Osteoblast (primary cell): Measurements from ENCODE around the gene PRCC. TPM values are rescaled to one million over a fixed set of nuclear protein-coding genes. Genes with fewer than 3 reads are reported as not detected.

ENCODE experiments used
- DNase-seq: peaks from one replicate; pipeline ENCODE4 v3.0.0; 2011; ENCODE audit warnings: low spot score, mixed read lengths; ENCODE audit not compliant: insufficient read length; ENCODE audit errors: missing footprints
- H2AFZ ChIP-seq: 2 replicates; pipeline ENCODE4 v1.6.0; 2011; ENCODE audit warnings: mild to moderate bottlenecking, low read length
- H3K27ac ChIP-seq: 2 replicates; pipeline ENCODE4 v1.5.1; 2011; ENCODE audit warnings: mild to moderate bottlenecking, low read depth, low read length, moderate library complexity
- H3K27me3 ChIP-seq: 2 replicates; pipeline ENCODE4 v1.6.0; 2012; ENCODE audit warnings: mild to moderate bottlenecking, control low read depth, inconsistent platforms, low read length, moderate library complexity; ENCODE audit not compliant: insufficient read depth
- H3K36me3 ChIP-seq: 2 replicates; pipeline ENCODE4 v1.5.1; 2011; ENCODE audit warnings: mild to moderate bottlenecking, low read length, control low read depth, moderate library complexity; ENCODE audit not compliant: insufficient read depth
- H3K4me1 ChIP-seq: 2 replicates; pipeline ENCODE4 v1.5.1; 2011; ENCODE audit warnings: mild to moderate bottlenecking, low read length, control low read depth, moderate library complexity; ENCODE audit not compliant: insufficient read depth
- H3K4me2 ChIP-seq: 2 replicates; pipeline ENCODE4 v1.6.0; 2011; ENCODE audit warnings: mild to moderate bottlenecking, low read length; ENCODE audit not compliant: insufficient read depth
- H3K4me3 ChIP-seq: fragments of 200-600 bp; sonication (generic); 3 replicates; pipeline ENCODE4 v1.5.1; 2012; ENCODE audit warnings: mild to moderate bottlenecking, low read length, inconsistent platforms; ENCODE audit not compliant: insufficient read depth
- H3K79me2 ChIP-seq: 2 replicates; pipeline ENCODE4 v1.6.0; 2012; ENCODE audit warnings: mild to moderate bottlenecking, low read length, control low read depth, inconsistent platforms; ENCODE audit not compliant: insufficient read depth
- H3K9me3 ChIP-seq: 2 replicates; pipeline ENCODE4 v1.5.1; 2011; ENCODE audit warnings: low read depth, low read length, control low read depth
- H4K20me1 ChIP-seq: 2 replicates; pipeline ENCODE4 v1.6.0; 2012; ENCODE audit warnings: mild to moderate bottlenecking, low read length, control low read depth; ENCODE audit not compliant: insufficient read depth
- CTCF ChIP-seq: IDR thresholded peaks from 2 replicates; pipeline ENCODE4 v1.5.1; 2011; ENCODE audit warnings: mild to moderate bottlenecking, low read depth, low read length, moderate library complexity; ENCODE audit errors: extremely low read depth
- total RNA-seq: library from RNA; depleted of rRNA; stranded (reverse); fragments of >200 nt; gene quantifications from 2 replicates; pipeline ENCODE4 v1.2.3, GENCODE V29; 2012

Gene PRCC
- total RNA-seq, 1 donor, result 22.8 TPM

GRCh38 chr1:156766298-156767100, 836 bp upstream of the PRCC start:
- peak overlapping the region; percentile 94 for H3K4me2 ChIP-seq
- peaks cover 46% of the 10 kb centered on the region for H3K79me2 ChIP-seq
- no peaks in the 10 kb centered on the region for H3K9me3 ChIP-seq
- DNase-seq, result no peak
- TF ChIP-seq CTCF, result no peak
- peak overlapping the region; percentile 88 for H3K27ac ChIP-seq
- peaks cover 7% of the 10 kb centered on the region for H3K36me3 ChIP-seq
- no peaks in the 10 kb centered on the region for H3K27me3 ChIP-seq
- H3K4me3 ChIP-seq, result peak overlapping the region; percentile 82
- peak overlapping the region; percentile 91 for H2AFZ ChIP-seq
- peaks cover 23% of the 10 kb centered on the region for H3K4me1 ChIP-seq
- H4K20me1 ChIP-seq, result peaks cover 18% of the 10 kb centered on the region

DNA sequence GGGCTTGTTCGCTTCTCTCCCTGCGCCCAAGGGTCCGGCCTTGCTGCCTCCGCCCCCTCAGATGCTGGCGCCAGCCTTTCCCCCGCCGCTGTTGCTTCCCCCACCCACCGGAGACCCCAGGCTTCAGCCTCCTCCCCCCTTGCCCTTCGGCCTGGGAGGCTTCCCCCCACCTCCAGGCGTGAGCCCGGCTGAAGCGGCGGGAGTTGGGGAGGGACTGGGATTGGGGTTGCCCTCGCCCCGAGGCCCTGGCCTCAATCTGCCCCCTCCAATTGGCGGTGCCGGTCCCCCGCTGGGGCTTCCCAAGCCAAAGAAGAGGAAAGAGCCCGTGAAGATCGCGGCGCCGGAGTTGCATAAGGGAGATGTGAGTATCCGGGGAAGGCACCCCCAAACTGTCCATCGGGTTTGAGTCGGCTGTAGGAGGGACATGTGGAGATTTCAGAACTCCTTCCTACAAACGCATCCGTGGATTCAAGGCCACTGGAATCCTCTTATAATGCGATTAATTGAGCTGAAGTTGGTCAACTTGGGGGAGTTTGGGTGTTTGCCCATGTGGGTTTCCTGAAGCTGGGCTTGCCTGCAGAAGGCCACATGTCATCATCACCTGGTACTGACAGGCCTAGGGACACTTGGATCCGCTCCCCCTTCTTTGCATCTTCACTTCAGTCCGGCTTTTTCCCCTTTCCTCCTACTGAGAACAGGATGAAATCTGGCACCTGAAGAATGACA, 707 bp downstream of the PRCC start:
- Histone ChIP-seq H3K27me3 (no peaks in the 10 kb centered on the region), H2AFZ (peak overlapping the region; percentile 56), H3K4me3 (peak overlapping the region; percentile 82), H4K20me1 (peaks cover 30% of the 10 kb centered on the region), H3K9me3 (no peaks in the 10 kb centered on the region), H3K79me2 (peaks cover 61% of the 10 kb centered on the region), H3K4me1 (peaks cover 23% of the 10 kb centered on the region), H3K4me2 (peak overlapping the region; percentile 97), H3K27ac (peak overlapping the region; percentile 88), H3K36me3 (peaks cover 7% of the 10 kb centered on the region)
- TF ChIP-seq CTCF, result no peak
- DNase-seq, result no peak

GRCh38 chr1:156768610-156769295, 1.4 kb downstream of the PRCC start:
- peaks cover 23% of the 10 kb centered on the region for H3K4me1 ChIP-seq
- peak overlapping the region; percentile 97 for H3K4me2 ChIP-seq
- H3K27ac ChIP-seq, result peak overlapping the region; percentile 88
- H3K4me3 ChIP-seq, result peak overlapping the region; percentile 82
- H3K79me2 ChIP-seq, result peaks cover 68% of the 10 kb centered on the region
- no peak overlapping the region for H2AFZ ChIP-seq
- H4K20me1 ChIP-seq, result peaks cover 37% of the 10 kb centered on the region
- DNase-seq, result no peak
- no peaks in the 10 kb centered on the region for H3K27me3 ChIP-seq
- no peaks in the 10 kb centered on the region for H3K9me3 ChIP-seq
- peaks cover 7% of the 10 kb centered on the region for H3K36me3 ChIP-seq
- no peak for TF ChIP-seq CTCF

DNA sequence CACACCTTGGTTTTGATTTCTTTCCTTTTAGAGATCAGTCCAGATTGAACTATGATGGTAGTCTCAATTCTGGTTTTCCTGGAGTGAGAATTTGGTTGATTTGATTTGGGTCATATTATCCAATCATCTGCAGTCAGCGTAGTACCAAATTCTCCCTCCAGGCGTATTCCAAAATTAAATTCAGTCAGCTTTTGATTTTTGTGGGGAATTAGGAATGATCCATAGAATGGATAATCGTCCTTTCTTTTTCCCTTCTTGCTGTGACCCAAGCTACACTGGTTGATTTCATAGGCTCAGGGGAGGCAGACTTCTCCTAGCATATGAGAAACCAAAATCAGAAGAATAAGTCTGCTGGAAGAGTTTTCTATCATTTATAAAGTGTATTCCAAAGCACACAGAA, 4.9 kb downstream of the PRCC start:
- Histone ChIP-seq H3K79me2 (peaks cover 90% of the 10 kb centered on the region), H3K36me3 (peaks cover 7% of the 10 kb centered on the region), H3K4me3 (no peak overlapping the region), H3K27me3 (no peaks in the 10 kb centered on the region), H3K27ac (no peak overlapping the region), H3K9me3 (no peaks in the 10 kb centered on the region), H3K4me1 (peaks cover 12% of the 10 kb centered on the region), H2AFZ (no peak overlapping the region), H3K4me2 (no peak overlapping the region), H4K20me1 (peaks cover 58% of the 10 kb centered on the region)
- no peak for DNase-seq
- TF ChIP-seq CTCF, result no peak
